NCI-H774 (cell line): ENCODE measurements around the gene ACO2.

ENCODE experiments used
- DNase-seq: peaks from one replicate; lab custom pipeline; 2025; lab: John Stamatoyannopoulos, UW

Gene ACO2

GRCh38 chr22:41523464-41524221, 54.7 kb downstream of the ACO2 start:
- DNase-seq: no peak

DNA sequence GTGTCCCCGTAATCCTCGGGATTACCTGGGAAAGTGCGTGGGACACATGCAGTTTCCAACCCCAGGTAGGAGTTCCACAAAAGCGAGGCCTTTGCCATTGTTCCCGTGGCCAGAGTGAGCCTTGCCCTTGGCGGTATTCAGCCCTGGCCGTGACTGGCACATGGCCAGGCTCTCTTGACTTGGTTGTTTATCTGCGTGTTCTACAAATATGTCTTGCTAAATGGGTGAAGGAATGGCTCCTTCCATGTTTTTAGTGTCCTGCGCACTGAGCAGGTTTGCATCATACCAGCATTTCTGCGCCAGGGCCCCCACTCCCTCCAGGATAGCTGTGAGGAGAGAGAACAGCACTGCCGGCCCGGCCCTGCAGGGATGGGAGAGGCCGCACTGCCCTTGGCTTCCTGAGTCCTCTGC, 55.3 kb downstream of the ACO2 start:
- DNase-seq: no peak

DNA sequence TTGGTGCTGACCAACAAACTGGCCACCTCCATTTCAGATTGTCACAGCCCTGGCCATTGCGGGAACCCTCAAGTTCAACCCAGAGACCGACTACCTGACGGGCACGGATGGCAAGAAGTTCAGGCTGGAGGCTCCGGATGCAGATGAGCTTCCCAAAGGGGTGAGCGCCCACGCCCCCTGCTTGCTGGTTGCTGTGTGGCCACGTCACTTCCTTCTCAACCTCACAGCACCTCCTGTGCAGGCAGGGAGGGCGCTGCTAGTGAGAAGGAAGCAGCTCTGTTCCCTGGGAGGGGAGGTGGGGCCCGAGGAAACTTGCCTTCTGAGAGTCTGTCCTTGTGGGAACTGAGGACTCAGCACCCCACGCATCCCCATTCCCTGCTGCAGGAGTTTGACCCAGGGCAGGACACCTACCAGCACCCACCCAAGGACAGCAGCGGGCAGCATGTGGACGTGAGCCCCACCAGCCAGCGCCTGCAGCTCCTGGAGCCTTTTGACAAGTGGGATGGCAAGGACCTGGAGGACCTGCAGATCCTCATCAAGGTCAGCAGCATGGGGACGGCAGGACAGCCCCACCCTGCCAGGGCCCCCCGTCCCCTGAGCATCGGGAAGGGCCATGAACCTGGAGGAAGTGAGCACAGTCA, 56.0 kb downstream of the ACO2 start:
- DNase-seq: no peak

- DNase-seq: no peak
Observed at GRCh38 chr22:41525450-41526225, 56.7 kb downstream of the ACO2 start.

DNA sequence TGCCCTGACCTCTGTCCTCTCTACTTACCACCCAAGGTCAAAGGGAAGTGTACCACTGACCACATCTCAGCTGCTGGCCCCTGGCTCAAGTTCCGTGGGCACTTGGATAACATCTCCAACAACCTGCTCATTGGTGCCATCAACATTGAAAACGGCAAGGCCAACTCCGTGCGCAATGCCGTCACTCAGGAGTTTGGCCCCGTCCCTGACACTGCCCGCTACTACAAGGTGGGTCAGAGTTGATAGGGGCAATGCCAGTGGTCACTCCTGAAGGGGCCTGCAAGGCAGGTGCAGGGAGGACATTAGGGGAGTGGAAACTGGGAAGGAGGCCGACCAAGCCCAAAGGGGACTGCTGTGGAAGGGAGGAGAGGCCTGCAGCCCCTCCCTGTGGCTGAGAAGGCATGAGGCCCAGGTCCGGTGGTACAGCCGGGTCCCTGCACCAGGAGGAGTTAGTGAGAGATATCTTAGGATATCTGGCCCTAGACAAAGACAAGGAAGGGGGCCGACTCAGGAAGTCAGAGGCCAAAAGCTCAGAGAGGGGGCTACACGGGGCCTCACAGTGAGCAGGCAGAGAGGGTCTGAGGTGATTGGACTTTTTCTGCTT, 57.4 kb downstream of the ACO2 start:
- DNase-seq: no peak

DNA sequence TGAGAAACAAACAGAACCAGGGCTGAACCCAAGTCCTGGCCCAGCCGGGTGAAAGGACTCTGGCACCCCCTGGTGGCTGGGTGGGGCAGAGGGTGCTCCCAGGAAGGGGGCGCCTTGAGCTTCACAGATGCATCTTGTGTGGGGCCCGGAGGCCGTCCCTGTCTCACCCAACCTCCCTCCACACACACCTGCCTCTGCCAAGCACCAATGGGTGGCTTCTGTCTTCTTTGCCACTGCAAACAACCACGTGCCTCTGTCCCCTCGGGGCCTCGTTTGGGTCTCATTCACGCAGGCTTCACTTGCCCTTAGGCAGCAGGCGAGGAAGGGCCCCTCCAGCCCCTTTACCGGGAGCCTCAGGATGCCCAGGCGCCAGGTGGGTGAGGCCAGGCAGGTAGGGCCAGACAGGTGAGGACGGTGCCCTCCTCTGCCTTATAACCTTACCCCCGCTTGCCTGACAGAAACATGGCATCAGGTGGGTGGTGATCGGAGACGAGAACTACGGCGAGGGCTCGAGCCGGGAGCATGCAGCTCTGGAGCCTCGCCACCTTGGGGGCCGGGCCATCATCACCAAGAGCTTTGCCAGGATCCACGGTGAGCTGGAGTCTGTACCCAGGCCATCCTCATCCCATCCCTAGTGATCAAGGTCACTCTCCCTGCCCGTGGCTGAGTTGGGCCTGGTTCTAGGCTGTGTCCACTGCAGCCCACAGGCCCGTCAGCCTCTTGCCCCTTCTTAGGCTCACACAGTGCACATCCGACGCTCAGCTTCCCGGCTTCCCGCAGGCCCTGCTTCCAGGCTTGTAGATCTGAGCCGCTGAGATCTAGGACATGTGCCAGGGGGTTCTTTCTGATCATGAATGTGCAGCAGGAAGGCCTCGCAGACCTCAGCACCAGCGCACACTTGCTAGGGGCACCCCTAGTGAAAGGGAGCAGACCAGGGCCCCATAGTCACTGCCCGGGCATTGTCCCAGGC, 58.2 kb downstream of the ACO2 start:
- DNase-seq: no peak

DNA sequence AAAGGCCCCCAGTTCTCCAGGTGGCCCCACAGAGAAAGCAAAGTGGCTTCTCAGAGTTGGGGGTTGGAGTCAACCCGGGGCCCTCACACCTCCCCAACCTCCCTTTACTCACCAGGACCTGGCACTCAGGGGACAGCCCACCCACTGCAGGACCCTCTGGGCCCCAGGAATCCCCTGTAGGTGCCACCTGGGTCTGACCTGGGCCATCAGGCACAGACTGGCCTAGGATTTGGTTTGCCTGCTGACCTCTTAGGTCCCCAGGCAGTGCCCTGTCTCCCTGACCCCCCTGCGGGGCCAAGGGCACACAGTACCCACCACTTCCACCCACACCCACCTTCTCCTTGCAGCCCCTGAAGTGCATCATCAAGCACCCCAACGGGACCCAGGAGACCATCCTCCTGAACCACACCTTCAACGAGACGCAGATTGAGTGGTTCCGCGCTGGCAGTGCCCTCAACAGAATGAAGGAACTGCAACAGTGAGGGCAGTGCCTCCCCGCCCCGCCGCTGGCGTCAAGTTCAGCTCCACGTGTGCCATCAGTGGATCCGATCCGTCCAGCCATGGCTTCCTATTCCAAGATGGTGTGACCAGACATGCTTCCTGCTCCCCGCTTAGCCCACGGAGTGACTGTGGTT, 59.3 kb downstream of the ACO2 start:
- DNase-seq: no peak

- DNase-seq: no peak
Observed at GRCh38 chr22:41528938-41529561, 60.1 kb downstream of the ACO2 start.

DNA sequence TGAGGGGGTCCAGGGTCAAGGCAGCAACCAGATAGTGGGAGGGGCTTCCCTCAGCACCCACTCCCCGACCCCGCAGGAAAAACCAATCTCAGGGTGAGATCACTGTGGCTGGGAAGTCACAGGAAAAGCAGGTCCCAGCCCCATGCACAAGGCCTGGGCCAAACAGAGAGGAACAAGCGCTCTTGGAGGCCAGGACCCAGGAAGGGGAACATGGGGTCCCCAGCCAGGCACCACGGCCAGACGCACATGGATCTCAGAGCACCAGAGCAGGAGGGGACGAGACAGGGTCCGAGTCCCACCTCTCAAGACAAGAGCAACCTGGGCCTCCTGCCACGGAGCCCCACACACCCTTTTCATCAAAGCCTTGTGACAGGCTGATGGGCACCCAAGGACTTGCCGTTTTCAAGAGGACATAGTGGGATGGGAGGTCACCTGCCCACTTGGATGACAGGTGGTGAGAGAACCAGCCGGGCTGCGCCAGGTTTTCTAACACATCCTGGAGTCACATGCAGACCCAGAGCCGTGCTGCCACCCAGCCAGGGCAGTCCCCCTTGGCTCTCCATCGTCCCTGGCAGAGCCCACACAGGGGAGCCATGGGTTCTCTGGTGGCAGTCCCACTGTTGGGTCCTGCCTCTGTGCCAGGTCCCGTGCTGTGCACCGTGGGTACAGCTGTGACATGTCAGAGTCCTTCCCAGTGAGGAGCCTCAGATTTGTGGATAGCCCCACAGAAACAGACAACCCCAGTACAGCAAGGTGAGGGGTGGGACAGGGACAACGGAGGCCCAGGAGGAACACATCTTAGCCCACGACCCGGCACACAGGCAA, 62.2 kb downstream of the ACO2 start:
- no peak for DNase-seq

- no peak for DNase-seq
Observed at GRCh38 chr22:41531715-41532477, 63.0 kb downstream of the ACO2 start.

GRCh38 chr22:41532908-41533825, 64.2 kb downstream of the ACO2 start:
- DNase-seq: no peak

DNA sequence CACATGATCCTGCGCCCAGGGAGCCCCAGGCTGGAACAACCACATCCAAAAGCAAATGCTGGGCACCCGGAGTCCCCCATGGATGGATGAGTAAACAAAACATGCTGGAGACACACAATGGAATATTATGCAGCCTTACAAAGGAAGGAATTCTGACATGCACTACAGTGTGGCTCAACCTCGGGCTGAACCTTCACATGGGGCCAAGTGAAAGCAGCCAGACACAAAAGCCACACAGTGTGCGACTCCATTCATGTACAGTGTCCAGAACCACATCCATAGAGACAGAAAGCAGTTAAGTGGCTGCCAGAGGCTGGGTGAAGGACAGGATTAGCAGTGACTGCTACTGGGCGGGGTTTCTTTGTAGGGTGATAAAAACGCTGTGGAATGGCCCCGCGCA, 65.3 kb downstream of the ACO2 start:
- DNase-seq: no peak

GRCh38 chr22:41535244-41535643, 66.3 kb downstream of the ACO2 start:
- no peak for DNase-seq

GRCh38 chr22:41537203-41537602, 68.3 kb downstream of the ACO2 start:
- no peak for DNase-seq

- no peak for DNase-seq
Observed at GRCh38 chr22:41538583-41538982, 69.7 kb downstream of the ACO2 start.

DNA sequence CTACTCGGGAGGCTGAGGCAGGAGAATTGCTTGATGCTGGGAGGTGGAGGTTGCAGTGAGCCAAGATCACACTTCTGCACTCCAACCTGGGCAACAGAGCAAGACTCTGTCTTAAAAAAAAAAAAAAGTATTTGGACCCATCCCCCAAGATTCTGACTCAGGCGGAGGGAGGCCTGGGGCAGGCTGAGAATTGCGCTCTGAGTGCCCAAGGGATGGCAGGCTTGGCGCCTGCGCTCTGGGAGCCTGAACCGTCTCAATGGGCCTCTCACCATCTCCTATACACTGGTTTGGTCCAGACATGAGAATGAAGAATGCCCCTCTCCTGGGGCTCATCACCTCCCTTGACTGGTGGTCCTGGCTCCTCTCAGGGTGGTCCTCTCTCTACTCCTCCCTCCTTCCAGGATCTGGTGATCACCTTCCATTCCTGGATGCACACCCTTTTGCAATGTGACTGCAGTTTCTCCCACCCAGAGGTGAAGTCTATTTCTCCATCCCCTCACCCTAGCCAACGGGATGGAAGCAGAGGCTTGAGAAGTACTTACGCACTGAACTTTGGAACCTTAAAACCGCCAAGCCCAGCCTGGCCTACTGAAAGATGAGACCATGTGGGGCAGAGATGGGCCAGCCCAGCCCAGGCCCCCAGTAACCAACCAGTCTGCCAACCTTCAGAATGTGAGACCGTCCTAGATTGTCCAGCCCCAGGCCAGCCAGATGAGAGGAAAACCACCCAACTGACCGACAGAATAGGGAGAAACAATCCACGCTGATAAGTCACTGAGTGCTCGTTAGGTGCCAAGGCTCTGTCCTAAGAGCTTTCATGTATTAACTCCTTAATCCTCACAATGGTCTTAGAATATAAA, 70.5 kb downstream of the ACO2 start:
- no peak for DNase-seq

GRCh38 chr22:41540006-41540315, 71.0 kb downstream of the ACO2 start:
- no peak for DNase-seq
